HG03342 (cell line): ENCODE data around the gene HKDC1.
"Not testable (repeated sequence)": the region's sequence is repeated elsewhere in the genome, so short reads cannot be mapped to it uniquely, and the experiment has no call there.

Source experiments
- ATAC-seq: cut with Tn5 transposase; IDR thresholded peaks from one replicate; pipeline ENCODE4 v1.9.1; 2021; ENCODE audit warnings: mild to moderate bottlenecking, moderate library complexity; ENCODE audit not compliant: unreplicated experiment

HKDC1 gene

GRCh38 chr10:69242040-69242851 lies 22.1 kb downstream of the HKDC1 start:
- no peak for ATAC-seq

- no peak for ATAC-seq
These were observed 22.7 kb downstream of the HKDC1 start for GRCh38 chr10:69242852-69243212.

GRCh38 chr10:69243817-69244216 lies 23.7 kb downstream of the HKDC1 start:
- ATAC-seq: no peak

GRCh38 chr10:69246036-69246435 lies 25.9 kb downstream of the HKDC1 start:
- no peak for ATAC-seq

- ATAC-seq: no peak
These were observed 26.6 kb downstream of the HKDC1 start for GRCh38 chr10:69246581-69247312.

- ATAC-seq: no peak
These were observed 27.2 kb downstream of the HKDC1 start for GRCh38 chr10:69247313-69247710.

- ATAC-seq: no peak
These were observed 28.1 kb downstream of the HKDC1 start for GRCh38 chr10:69248117-69248730.

- no peak for ATAC-seq
These were observed 29.9 kb downstream of the HKDC1 start for GRCh38 chr10:69250041-69250440.

- ATAC-seq: not testable (repeated sequence)
These were observed 31.3 kb downstream of the HKDC1 start for GRCh38 chr10:69251417-69251816.

GRCh38 chr10:69253171-69253570 lies 33.0 kb downstream of the HKDC1 start:
- ATAC-seq: no peak

GRCh38 chr10:69254877-69255276 lies 34.7 kb downstream of the HKDC1 start:
- ATAC-seq: no peak

GRCh38 chr10:69259547-69260243 lies 39.6 kb downstream of the HKDC1 start:
- no peak for ATAC-seq

- ATAC-seq: no peak
These were observed 41.1 kb downstream of the HKDC1 start for GRCh38 chr10:69261184-69261583.

GRCh38 chr10:69262292-69262751 lies 42.2 kb downstream of the HKDC1 start:
- ATAC-seq: no peak

- ATAC-seq: no peak
These were observed 45.4 kb downstream of the HKDC1 start for GRCh38 chr10:69265521-69265920.

- no peak for ATAC-seq
These were observed 48.8 kb downstream of the HKDC1 start for GRCh38 chr10:69268761-69269416.

- ATAC-seq: no peak
These were observed 49.6 kb downstream of the HKDC1 start for GRCh38 chr10:69269761-69270160.

GRCh38 chr10:69270990-69271389 lies 50.9 kb downstream of the HKDC1 start:
- ATAC-seq: no peak

GRCh38 chr10:69272624-69273023 lies 52.5 kb downstream of the HKDC1 start:
- ATAC-seq: no peak

GRCh38 chr10:69275444-69275843 lies 55.3 kb downstream of the HKDC1 start:
- ATAC-seq: no peak

- ATAC-seq: no peak
These were observed 56.4 kb downstream of the HKDC1 start for GRCh38 chr10:69276503-69276902.
